Stomach smooth muscle (tissue), 2 donors: ENCODE data around the gene IGF1R.
"Not testable (repeated sequence)": the region's sequence is repeated elsewhere in the genome, so short reads cannot be mapped to it uniquely, and the experiment has no call there.

Experiments
- H3K27ac ChIP-seq: one replicate; pipeline ENCODE4 v1.7.0; 2013; ENCODE audit warnings: mild to moderate bottlenecking, low read length, inconsistent platforms
- H3K27me3 ChIP-seq, 2 donors: one replicate each; pipeline ENCODE4 v1.7.0; 2013; ENCODE audit warnings: low read length in 2 of 2; ENCODE audit not compliant: insufficient read depth in 2 of 2, control insufficient read depth in 1 of 2
- H3K36me3 ChIP-seq, 2 donors: one replicate each; pipeline ENCODE4 v1.7.0; 2013; ENCODE audit warnings: low read length in 2 of 2; ENCODE audit not compliant: control insufficient read depth in 2 of 2, insufficient read depth in 2 of 2
- H3K4me1 ChIP-seq: one replicate; pipeline ENCODE4 v1.7.0; 2013; ENCODE audit warnings: low read length; ENCODE audit not compliant: control insufficient read depth, insufficient read depth
- H3K4me3 ChIP-seq, 2 donors: one replicate each; pipeline ENCODE4 v1.7.0; 2013; ENCODE audit warnings: low read length in 2 of 2
- H3K9ac ChIP-seq, 2 donors: one replicate each; pipeline ENCODE4 v1.7.0; 2013; ENCODE audit warnings: low read length in 2 of 2, mild to moderate bottlenecking in 1 of 2
- H3K9me3 ChIP-seq, 2 donors: one replicate each; pipeline ENCODE4 v1.7.0; 2013; ENCODE audit warnings: low read length in 2 of 2; ENCODE audit not compliant: control insufficient read depth in 2 of 2
- donor health status: healthy.
- donor health status: Pancreatic carcinoma.

IGF1R gene

GRCh38 chr15:99002226-99002625 is 353.9 kb downstream of the IGF1R start:
- Histone ChIP-seq H3K27ac (no peak overlapping the region), H3K9me3 (no peaks in the 10 kb centered on the region), H3K4me3 (no peak overlapping the region), H3K9ac (no peak overlapping the region), H3K36me3 (no peaks in the 10 kb centered on the region), H3K27me3 (no peaks in the 10 kb centered on the region), H3K4me1 (peaks cover 3% of the 10 kb centered on the region)

- not testable (repeated sequence) for H3K36me3 ChIP-seq, H3K4me1 ChIP-seq, H3K9ac ChIP-seq, H3K4me3 ChIP-seq, H3K27ac ChIP-seq, H3K9me3 ChIP-seq, H3K27me3 ChIP-seq
Measured at GRCh38 chr15:99003317-99003716, 355.0 kb downstream of the IGF1R start.

- peak overlapping the region in 1 of 2 donors; percentile 29 for H3K4me3 ChIP-seq
- H3K9me3 ChIP-seq, H3K9ac ChIP-seq, H3K36me3 ChIP-seq, H3K4me1 ChIP-seq, H3K27ac ChIP-seq, H3K27me3 ChIP-seq: not testable (repeated sequence)
Measured at GRCh38 chr15:99004998-99005974, 356.9 kb downstream of the IGF1R start.

GRCh38 chr15:99006146-99006545 is 357.8 kb downstream of the IGF1R start:
- H3K4me3 ChIP-seq, result no peak overlapping the region
- H3K36me3 ChIP-seq, result no peaks in the 10 kb centered on the region
- H3K27me3 ChIP-seq, result no peaks in the 10 kb centered on the region
- H3K9me3 ChIP-seq, result no peaks in the 10 kb centered on the region
- no peak overlapping the region for H3K27ac ChIP-seq
- peaks cover 3% of the 10 kb centered on the region for H3K4me1 ChIP-seq
- no peak overlapping the region for H3K9ac ChIP-seq

GRCh38 chr15:99006904-99007495 is 358.7 kb downstream of the IGF1R start:
- no peak overlapping the region for H3K4me3 ChIP-seq
- no peaks in the 10 kb centered on the region for H3K9me3 ChIP-seq
- H3K27ac ChIP-seq, result no peak overlapping the region
- peaks cover 3% of the 10 kb centered on the region for H3K4me1 ChIP-seq
- H3K9ac ChIP-seq, result no peak overlapping the region
- H3K27me3 ChIP-seq, result no peaks in the 10 kb centered on the region
- H3K36me3 ChIP-seq, result no peaks in the 10 kb centered on the region

GRCh38 chr15:99009741-99010330 is 361.5 kb downstream of the IGF1R start:
- no peak overlapping the region for H3K4me3 ChIP-seq
- no peak overlapping the region for H3K27ac ChIP-seq
- no peaks in the 10 kb centered on the region for H3K27me3 ChIP-seq
- peaks cover 3% of the 10 kb centered on the region for H3K4me1 ChIP-seq
- H3K9me3 ChIP-seq, result no peaks in the 10 kb centered on the region
- H3K36me3 ChIP-seq, result no peaks in the 10 kb centered on the region
- no peak overlapping the region for H3K9ac ChIP-seq

- Histone ChIP-seq H3K36me3 (no peaks in the 10 kb centered on the region), H3K4me3 (no peak overlapping the region)
Measured at GRCh38 chr15:99010768-99011167, 362.4 kb downstream of the IGF1R start.

More at GRCh38 chr15:99010768-99011167, 362.4 kb downstream of the IGF1R start:
- no peak overlapping the region for H3K9ac ChIP-seq
- H3K9me3 ChIP-seq, result no peaks in the 10 kb centered on the region
- H3K4me1 ChIP-seq, result peaks cover 7% of the 10 kb centered on the region
- H3K27ac ChIP-seq, result no peak overlapping the region
- no peaks in the 10 kb centered on the region for H3K27me3 ChIP-seq
